NCI-H460 (cell line): ENCODE measurements around the gene RUNX3. TPM values are rescaled to one million over a fixed set of nuclear protein-coding genes. Genes with fewer than 3 reads are reported as not detected.
"Not testable (repeated sequence)": the region's sequence is repeated elsewhere in the genome, so short reads cannot be mapped to it uniquely, and the experiment has no call there.

Experiments
- DNase-seq: peaks from one replicate; pipeline ENCODE4 v3.0.0-alpha.2; 2016; ENCODE audit warnings: low read depth; ENCODE audit errors: extremely low read depth
- total RNA-seq: library from RNA; depleted of rRNA; stranded (reverse); fragments of >200 nt; shearing (Covaris generic); gene quantifications from 2 replicates; pipeline ENCODE4 v1.2.3, GENCODE V29; 2014

RUNX3 gene
- total RNA-seq, 1 experiment from 2014 or later, result not detected

DNA sequence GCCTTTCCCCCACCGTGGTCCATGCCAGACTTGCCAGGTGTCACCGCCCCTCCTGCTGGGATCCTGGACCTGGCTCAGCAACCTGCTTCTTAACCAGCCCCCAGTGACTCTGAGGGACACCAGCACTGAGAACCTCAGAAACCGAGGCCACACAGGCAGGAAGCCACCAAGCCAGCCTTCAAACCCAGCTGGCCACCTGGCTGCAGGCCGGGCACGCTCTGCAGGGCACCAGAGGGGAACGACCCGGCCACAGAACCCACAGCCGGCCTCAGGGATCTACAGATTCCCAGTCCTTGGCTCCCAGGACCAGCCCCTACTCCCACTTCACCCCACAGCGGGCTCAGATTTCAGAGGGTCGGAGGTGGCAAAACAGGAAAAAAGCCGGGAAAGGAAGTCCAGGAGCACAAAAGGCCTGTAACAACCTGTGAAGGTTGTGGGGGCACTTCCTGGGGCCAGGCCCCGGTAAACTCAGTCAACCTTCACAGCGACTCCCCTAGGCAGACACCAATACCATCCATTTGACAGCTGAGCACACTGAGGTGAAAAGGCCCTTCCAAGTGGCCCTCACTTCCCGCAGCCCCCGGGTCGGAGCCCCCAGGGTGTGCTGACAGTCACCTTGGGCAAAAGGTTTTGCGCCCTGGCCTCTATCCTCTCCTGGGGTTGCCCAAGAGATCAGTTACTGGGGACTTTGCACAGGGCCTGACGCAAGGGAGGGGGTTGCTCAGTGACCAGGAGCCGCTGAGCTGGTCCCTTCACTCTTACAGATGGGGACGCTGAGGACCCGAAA is 14.1 kb downstream of the RUNX3 start:
- DNase-seq, result no peak

DNA sequence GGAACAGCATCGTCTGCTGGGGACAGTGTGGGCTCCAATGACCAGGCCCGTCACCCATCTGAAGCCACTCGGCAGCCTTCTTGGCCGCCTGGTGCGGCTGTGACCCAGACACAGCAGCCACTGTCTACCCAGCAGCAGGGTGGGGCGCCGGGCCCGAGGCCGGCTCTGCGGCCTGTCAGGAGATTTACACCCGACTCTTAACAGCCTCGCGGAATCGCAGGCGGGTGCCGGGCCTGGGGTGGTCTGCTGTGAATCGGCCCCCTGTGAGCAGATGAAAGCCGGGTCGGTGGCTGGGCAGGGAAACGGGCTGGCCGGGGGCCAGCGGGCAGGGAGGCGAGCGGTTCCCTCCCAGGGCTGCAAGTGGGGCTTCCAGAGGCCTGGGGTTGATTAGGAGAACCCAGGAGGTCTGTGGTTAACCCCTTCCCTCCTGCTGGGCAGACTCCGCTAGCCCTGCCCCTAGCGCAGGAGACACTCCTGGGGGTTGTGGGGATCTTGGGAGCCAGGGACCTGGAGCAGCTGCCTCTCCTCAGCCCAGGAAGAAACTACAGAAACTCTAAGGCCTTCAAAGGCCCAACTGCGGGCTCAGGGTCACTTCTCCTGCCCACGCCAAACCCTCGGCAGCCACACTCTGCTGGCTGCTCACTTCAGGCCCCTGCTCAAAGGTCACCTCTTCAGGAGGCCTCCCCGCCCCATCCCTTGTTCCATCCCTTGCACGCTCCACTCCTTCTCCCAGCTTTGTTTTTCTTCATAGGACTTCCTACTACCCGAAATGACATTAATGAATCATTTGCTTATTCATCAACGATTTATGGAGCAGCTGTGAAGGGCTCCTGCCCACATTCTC is 15.6 kb downstream of the RUNX3 start:
- DNase-seq, result no peak

DNA sequence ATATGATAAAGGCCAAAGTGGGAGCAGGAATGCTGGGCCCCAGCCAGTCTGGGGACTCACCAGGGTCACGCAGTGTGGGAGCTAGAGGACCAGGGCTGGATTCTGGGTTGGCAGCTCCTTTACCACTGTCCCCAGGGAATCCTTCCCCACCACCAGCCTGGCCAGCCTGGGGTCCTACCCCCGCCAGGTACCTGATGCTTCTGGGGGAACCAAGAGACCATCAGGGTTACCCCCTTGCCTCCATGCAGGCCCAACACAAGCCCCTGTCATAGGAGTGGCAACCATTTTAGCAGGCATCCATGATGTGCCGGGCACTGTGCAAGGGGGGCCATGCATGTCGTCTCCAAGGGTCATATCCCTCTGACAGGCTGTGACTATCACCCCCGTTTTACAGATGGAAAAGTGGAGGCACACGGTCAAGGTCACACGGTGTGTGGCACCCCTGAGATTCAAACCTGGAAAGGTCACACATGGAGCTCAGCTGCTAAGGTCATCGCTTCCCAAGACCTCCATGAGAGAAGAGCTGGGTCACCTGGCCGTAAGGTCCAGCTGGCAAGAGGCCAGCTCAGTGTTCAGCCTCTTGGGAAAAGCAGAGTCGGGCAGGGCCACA is 16.4 kb downstream of the RUNX3 start:
- DNase-seq, result no peak

DNA sequence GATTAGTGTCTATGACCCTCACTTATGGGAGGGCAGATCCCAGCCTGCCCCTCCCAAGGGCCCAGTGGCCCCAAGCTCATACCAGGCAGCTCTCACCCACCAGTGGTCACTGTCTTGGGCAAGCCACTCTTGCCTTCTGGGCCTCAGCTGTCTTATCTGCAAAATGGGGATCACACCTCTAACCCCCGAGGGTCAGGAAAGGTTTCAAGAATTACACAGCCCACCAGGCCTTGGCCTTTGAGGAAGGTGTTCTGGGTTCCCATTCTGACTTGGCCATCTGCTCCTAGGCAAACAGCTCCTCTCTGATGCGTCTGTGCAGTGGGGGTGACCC is 16.8 kb downstream of the RUNX3 start:
- no peak for DNase-seq

DNA sequence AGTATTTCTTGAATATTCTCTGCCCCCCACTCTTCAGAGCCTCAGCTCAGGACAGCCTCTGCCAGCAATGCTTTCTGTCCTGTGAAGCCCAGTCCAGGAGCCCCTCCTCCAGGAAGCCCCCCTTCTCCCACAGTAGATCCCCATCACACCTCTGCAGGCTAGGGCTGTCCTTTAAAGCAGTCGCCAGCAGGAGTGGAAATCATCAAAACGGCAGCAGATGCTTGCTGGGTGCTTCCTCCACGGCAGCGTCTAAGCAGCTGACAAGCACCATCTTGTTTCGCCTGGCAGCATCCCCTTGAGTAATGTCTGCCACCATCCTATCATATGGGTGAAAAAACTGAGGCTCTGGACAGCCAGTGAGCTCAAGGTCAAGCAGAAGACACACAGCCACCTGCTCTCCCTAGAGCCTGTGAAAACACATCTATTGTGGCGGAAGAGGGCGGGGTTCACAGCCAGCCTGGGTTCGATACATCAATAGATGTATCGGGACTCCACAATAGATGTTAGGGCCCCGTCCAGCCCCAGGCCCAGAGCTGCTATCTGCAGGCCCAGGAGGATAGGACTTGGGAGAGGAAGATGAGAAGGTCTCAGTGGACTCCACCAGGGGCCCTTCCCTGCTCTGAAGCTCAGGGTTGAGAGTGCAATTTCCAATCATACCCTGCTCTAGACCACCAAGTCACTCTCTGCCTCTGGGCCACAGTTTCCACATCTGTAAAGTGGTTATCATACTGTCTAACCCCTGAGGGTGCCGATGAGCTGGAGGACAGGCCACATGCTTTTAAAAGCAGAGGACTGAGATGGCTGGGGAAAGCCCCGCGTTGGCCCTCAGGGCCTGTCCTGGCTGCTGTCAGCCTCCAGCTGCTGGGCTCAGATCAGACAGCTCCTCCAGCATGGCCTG is 17.5 kb downstream of the RUNX3 start:
- DNase-seq, result no peak

DNA sequence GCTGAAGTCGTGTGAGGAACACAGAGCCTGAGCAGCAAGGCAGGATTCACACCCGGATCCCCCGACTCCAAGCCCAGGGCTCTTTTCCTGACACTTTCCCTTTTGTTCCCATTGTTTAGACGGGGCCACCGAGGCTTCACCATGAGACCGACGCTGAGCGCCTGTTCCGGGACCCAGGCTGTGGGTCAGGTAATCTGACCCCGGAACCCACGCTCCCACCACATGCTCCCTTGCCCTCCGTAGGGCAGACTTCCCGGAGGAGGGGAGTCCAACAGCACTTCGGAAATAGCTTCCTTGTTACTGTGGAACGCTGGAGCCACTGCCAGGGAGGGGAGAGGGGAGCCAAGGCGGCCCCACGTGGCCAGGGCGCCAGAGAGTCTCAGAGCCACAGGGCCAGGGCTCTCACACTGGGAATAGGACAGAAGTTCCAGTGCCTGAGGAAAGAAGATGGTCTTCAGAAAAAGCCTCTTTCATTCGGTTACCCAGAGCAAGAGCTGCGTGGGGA is 18.4 kb downstream of the RUNX3 start:
- no peak for DNase-seq

DNA sequence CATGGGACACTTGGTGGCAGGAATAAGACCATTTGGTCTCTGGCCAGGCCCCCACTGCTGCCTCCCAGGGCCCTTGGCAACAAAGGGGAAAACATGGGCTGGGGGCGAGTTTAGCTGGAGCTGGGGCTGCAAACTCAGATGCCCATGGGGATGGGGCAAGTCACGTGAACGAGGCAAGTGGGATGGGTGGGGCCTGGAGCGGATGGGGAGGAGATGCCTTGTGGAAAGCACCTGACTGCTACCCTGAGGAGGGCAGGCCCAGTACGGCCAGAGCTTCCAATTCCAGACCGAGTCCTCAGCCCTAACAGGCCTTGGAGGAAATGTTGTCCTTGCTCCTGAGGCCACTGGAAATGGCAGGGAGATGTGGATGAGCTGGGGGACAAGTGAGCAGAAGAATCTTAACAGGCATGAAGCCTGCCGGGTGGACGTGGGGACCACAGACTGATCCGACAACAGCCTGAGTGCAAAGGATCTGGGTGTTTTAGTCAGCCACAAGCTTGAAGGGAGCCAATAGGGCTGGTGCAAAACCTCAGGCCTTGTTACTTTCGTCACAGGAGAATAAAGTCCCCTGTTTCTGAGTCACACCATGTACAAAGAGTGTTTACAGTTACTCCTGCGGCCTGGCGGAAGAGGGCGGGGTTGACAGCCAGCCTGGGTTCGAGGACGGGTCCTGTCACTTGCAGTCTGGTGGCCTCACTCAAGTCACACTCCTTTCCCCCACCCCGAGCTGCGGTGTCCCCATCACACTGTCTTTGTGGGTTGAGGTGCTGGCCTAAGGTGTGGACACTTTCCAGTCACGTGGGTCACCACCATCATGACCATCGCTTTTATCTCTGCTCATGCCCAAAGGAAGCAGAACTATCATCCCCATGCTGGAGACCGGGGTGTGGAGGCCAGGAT is 19.1 kb downstream of the RUNX3 start:
- DNase-seq, result peak; percentile 25

GRCh38 chr1:24910210-24910609 is 19.9 kb downstream of the RUNX3 start:
- DNase-seq, result no peak

DNA sequence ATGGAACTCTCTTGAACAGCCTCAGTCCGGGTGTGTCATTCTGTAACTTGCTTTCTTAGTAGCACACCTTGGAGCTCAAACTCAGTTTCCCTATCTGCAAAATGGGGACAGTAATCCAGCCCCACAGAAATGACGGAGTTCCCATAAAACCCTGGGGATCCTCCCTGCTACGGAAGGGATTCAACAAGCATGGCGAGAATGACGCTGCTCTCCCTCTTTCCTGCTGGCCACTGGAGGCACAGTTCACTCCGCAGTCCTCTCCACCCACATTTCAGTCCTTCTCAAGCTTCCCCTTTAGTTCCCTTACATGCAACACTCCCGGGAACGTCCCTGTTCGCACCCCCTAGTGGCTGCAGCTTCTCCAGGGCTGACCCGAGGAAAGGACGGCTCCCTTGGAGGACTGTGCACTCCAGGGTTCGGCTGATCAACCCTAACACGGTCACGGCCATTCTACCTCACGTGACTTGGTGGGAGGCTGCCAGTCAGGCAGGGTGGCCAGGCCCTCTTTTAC is 20.6 kb downstream of the RUNX3 start:
- peak; percentile 61 for DNase-seq

DNA sequence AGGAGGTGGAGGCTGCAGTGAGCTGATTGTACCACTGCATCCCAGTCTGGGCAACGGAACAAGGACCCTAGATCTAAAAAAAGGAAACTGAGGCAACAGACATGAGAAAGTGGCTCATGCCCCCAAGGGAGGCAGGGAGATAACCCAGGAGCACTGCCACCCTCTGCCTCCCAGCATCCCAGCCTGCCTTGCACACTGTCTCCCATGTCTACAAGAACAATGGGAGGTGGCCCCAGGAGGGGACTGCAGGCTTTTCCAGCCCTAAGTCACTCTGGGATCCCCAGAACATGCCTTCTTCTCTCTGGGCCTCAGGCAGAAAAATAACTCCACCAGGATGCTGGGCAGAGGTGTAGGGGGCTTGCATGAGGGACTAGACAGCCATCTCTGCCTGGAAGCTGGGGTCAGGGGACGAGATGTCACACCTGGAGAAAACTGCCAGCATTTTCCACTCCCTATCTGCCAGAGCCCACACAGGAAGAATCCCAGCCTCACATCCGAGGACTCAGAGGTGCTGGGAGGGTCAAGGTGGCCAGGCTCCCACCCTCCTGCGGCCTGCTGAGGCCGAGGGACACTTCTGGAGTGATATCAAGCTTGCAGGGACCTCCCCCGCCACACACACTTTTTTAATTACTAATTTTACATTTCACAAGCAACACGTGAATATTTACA is 21.4 kb downstream of the RUNX3 start:
- no peak for DNase-seq

DNA sequence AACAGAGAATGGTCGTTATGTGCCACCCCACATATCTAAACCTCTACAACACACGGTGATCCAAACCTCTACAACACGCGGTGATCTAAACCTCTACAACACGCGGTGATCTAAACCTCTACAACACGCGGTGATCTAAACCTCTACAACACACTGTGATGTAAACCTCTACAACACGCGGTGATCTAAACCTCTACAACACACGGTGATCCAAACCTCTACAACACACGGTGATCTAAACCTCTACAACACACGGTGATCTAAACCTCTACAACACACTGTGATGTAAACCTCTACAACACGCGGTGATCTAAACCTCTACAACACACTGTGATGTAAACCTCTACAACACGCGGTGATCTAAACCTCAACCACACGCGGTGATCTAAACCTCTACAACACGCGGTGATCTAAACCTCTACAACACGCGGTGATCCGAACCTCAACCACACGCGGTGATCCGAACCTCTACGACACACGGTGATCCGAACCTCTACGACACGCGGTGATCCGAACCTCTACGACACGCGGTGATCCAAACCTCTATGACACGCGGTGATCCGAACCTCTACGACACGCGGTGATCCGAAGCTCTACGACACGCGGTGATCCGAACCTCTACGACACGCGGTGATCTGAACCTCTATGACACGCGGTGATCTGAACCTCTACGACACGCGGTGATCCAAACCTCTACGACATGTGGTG is 22.3 kb downstream of the RUNX3 start:
- DNase-seq, result not testable (repeated sequence)

GRCh38 chr1:24906760-24907490 is 23.2 kb downstream of the RUNX3 start:
- no peak for DNase-seq

- DNase-seq, result no peak
These were observed 23.9 kb downstream of the RUNX3 start for GRCh38 chr1:24905979-24906720.

DNA sequence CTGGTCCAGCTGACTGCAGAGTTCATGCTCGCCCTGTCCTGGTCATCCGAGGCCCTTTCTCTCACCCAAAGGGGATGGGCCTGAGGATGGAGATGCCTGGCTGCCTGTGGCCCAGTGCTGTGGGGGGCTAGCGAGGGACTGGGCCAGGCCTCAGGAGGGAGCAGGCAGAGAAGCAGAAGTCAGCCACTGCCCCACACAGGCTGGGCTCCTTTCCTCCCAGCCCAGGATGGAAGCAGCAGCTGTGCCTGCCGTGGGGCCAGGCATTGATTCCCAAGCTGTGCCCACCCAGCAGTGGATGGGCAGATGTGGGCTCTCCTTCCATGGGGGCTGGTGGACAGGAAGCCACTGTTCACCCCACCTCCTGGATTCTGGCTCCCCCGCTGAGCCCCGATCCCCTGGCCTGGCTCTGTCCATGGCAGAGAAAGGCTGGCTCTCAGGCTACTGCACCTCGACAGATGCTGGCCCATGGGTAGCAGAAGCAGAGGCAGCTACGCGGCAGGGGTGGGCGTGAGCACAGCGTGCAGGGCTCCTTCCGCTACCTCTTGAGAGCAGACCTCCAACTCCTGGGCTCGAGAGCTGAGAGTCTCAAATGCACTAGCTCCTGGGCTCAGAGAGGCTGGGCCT is 24.6 kb downstream of the RUNX3 start:
- no peak for DNase-seq

- DNase-seq, result no peak
These were observed 25.2 kb downstream of the RUNX3 start for GRCh38 chr1:24904731-24905354.
